ENCODE data around the gene CEP41. TPM values are rescaled to one million over a fixed set of nuclear protein-coding genes. Genes with fewer than 3 reads are reported as not detected.
"Not testable (repeated sequence)": the region's sequence is repeated elsewhere in the genome, so short reads cannot be mapped to it uniquely, and the experiment has no call there.

The CEP41 gene
- total RNA-seq, 1 donor from 2014 or later = 23.5 TPM

- DNase-seq (ENCODE audit: extremely low read depth, low read depth, low spot score) = no peak
Measured at GRCh38 chr7:130393101-130393561, 47.7 kb downstream of the CEP41 start.

GRCh38 chr7:130390486-130390885 is 50.3 kb downstream of the CEP41 start:
- no peak for DNase-seq (ENCODE audit: extremely low read depth, low read depth, low spot score)

GRCh38 chr7:130388671-130389070 is 52.1 kb downstream of the CEP41 start:
- DNase-seq (ENCODE audit: extremely low read depth, low read depth, low spot score) = no peak

GRCh38 chr7:130387628-130388403 is 53.0 kb downstream of the CEP41 start:
- DNase-seq (ENCODE audit: extremely low read depth, low read depth, low spot score) = no peak

- no peak for DNase-seq (ENCODE audit: extremely low read depth, low read depth, low spot score)
Measured at GRCh38 chr7:130387306-130387627, 53.5 kb downstream of the CEP41 start.

- DNase-seq (ENCODE audit: extremely low read depth, low read depth, low spot score) = no peak
Measured at GRCh38 chr7:130386876-130387275, 53.9 kb downstream of the CEP41 start.

- no peak for DNase-seq (ENCODE audit: extremely low read depth, low read depth, low spot score)
Measured at GRCh38 chr7:130385600-130386066, 55.2 kb downstream of the CEP41 start.

- DNase-seq (ENCODE audit: extremely low read depth, low read depth, low spot score) = no peak
Measured at GRCh38 chr7:130384841-130385599, 55.8 kb downstream of the CEP41 start.

GRCh38 chr7:130384371-130384801 is 56.4 kb downstream of the CEP41 start:
- DNase-seq (ENCODE audit: extremely low read depth, low read depth, low spot score) = no peak

- no peak for DNase-seq (ENCODE audit: extremely low read depth, low read depth, low spot score)
Measured at GRCh38 chr7:130383187-130383980, 57.4 kb downstream of the CEP41 start.

- no peak for DNase-seq (ENCODE audit: extremely low read depth, low read depth, low spot score)
Measured at GRCh38 chr7:130381468-130382312, 59.1 kb downstream of the CEP41 start.

- DNase-seq (ENCODE audit: extremely low read depth, low read depth, low spot score) = no peak
Measured at GRCh38 chr7:130380861-130381455, 59.9 kb downstream of the CEP41 start.

- no peak for DNase-seq (ENCODE audit: extremely low read depth, low read depth, low spot score)
Measured at GRCh38 chr7:130379921-130380860, 60.6 kb downstream of the CEP41 start, which contains the start of gene CPA1. CPA1 (plus strand) TSS chr7:130380494; CDS start chr7:130380521, 27 bp downstream.

GRCh38 chr7:130379532-130379920 is 61.3 kb downstream of the CEP41 start:
- no peak for DNase-seq (ENCODE audit: extremely low read depth, low read depth, low spot score)

GRCh38 chr7:130379019-130379418 is 61.8 kb downstream of the CEP41 start:
- DNase-seq (ENCODE audit: extremely low read depth, low read depth, low spot score) = no peak

- DNase-seq (ENCODE audit: extremely low read depth, low read depth, low spot score) = no peak
Measured at GRCh38 chr7:130377178-130377577, 63.6 kb downstream of the CEP41 start.

GRCh38 chr7:130376461-130376860 is 64.4 kb downstream of the CEP41 start:
- DNase-seq (ENCODE audit: extremely low read depth, low read depth, low spot score) = not testable (repeated sequence)

GRCh38 chr7:130374507-130374906 is 66.3 kb downstream of the CEP41 start:
- DNase-seq (ENCODE audit: extremely low read depth, low read depth, low spot score) = no peak
